HFFc6 (cell line): Measurements from ENCODE around the gene NAV2. TPM values are rescaled to one million over a fixed set of nuclear protein-coding genes. Genes with fewer than 3 reads are reported as not detected.

ENCODE experiments used
- DNase-seq: peaks from one replicate; pipeline ENCODE4 v3.0.0-alpha.2; 2018
- H3K27ac Mint-ChIP-seq: 2 replicates; pipeline ENCODE4 v1.8.0; 2020; ENCODE audit warnings: mild to moderate bottlenecking, mixed read lengths
- H3K27me3 Mint-ChIP-seq: 2 replicates; pipeline ENCODE4 v1.8.0; 2021; ENCODE audit warnings: mild to moderate bottlenecking, moderate library complexity, mixed read lengths; ENCODE audit not compliant: insufficient read depth
- H3K36me3 Mint-ChIP-seq: 2 replicates; pipeline ENCODE4 v1.8.0; 2021; ENCODE audit warnings: low read depth, mixed read lengths
- H3K4me1 Mint-ChIP-seq: 2 replicates; pipeline ENCODE4 v1.8.0; 2020; ENCODE audit warnings: low read depth, mixed read lengths
- H3K4me3 Mint-ChIP-seq: 2 replicates; pipeline ENCODE4 v1.8.0; 2020; ENCODE audit warnings: mild to moderate bottlenecking, moderate library complexity, mixed read lengths
- H3K9me3 Mint-ChIP-seq: 2 replicates; pipeline ENCODE4 v1.8.0; 2020; ENCODE audit warnings: mild to moderate bottlenecking, mixed read lengths
- CTCF ChIP-seq: fragments of 200-600 bp; sonication (generic); IDR thresholded peaks from 2 replicates; pipeline ENCODE4 v1.5.0; 2021; ENCODE audit warnings: antibody characterized with exemption, mild to moderate bottlenecking
- total RNA-seq, 6 experiments: library from RNA; stranded (reverse); fragmentation: NEBNext Ultra II Directional; extraction: Animal tissue kit (Norgen Biotek cat#: 25700); gene quantifications; 2 replicates in 1 of 6; 3 replicates in 5 of 6; pipeline ENCODE4 v1.2.3, GENCODE V29; 2021

The NAV2 gene
- total RNA-seq, 6 experiments from 2014 or later, result 12.4 to 34.9 (median 31.8) TPM

GRCh38 chr11:20013346-20014066 is 300.9 kb downstream of the NAV2 start:
- no peak overlapping the region for H3K4me3 Mint-ChIP-seq
- H3K9me3 Mint-ChIP-seq, result no peaks in the 10 kb centered on the region
- 0 out of 2 replicates have a peak, but pooled peaks cover 1% of the 10 kb centered on the region for H3K36me3 Mint-ChIP-seq
- no peak for DNase-seq
- no peaks in the 10 kb centered on the region; the same call in 1 of the 2 replicates for H3K27me3 Mint-ChIP-seq
- no peak for TF ChIP-seq CTCF
- peaks cover 8% of the 10 kb centered on the region for H3K4me1 Mint-ChIP-seq
- no peak overlapping the region for H3K27ac Mint-ChIP-seq

GRCh38 chr11:20014067-20014402 is 301.4 kb downstream of the NAV2 start:
- TF ChIP-seq CTCF, result no peak

GRCh38 chr11:20015101-20015500 is 302.5 kb downstream of the NAV2 start:
- no peaks in the 10 kb centered on the region for H3K9me3 Mint-ChIP-seq
- DNase-seq, result no peak
- no peak for TF ChIP-seq CTCF
- no peaks in the 10 kb centered on the region; the same call in none of the 2 replicates for H3K27me3 Mint-ChIP-seq
- no peak overlapping the region for H3K4me3 Mint-ChIP-seq
- 0 out of 2 replicates have a peak, but pooled peaks cover 4% of the 10 kb centered on the region for H3K36me3 Mint-ChIP-seq
- H3K27ac Mint-ChIP-seq, result no peak overlapping the region
- peaks cover 8% of the 10 kb centered on the region for H3K4me1 Mint-ChIP-seq

More at GRCh38 chr11:20014067-20014402, 301.4 kb downstream of the NAV2 start:
- peaks cover 8% of the 10 kb centered on the region for H3K4me1 Mint-ChIP-seq
- no peak overlapping the region for H3K27ac Mint-ChIP-seq
- H3K9me3 Mint-ChIP-seq, result no peaks in the 10 kb centered on the region
- no peaks in the 10 kb centered on the region; the same call in none of the 2 replicates for H3K27me3 Mint-ChIP-seq
- DNase-seq, result no peak
- H3K4me3 Mint-ChIP-seq, result no peak overlapping the region
- 0 out of 2 replicates have a peak, but pooled peaks cover 4% of the 10 kb centered on the region for H3K36me3 Mint-ChIP-seq

- no peak for DNase-seq
- Mint-ChIP-seq H3K36me3 (0 out of 2 replicates have a peak, but pooled peaks cover 4% of the 10 kb centered on the region), H3K9me3 (no peaks in the 10 kb centered on the region), H3K27ac (no peak overlapping the region), H3K27me3 (no peaks in the 10 kb centered on the region; the same call in none of the 2 replicates), H3K4me1 (peaks cover 8% of the 10 kb centered on the region), H3K4me3 (no peak overlapping the region)
- no peak for TF ChIP-seq CTCF
Observed at GRCh38 chr11:20015529-20016427, 303.1 kb downstream of the NAV2 start.

GRCh38 chr11:20016526-20016925 is 303.9 kb downstream of the NAV2 start:
- peaks cover 8% of the 10 kb centered on the region for H3K4me1 Mint-ChIP-seq
- H3K27ac Mint-ChIP-seq, result no peak overlapping the region
- no peak for DNase-seq
- 0 out of 2 replicates have a peak, but pooled peaks cover 4% of the 10 kb centered on the region for H3K36me3 Mint-ChIP-seq
- no peaks in the 10 kb centered on the region; the same call in none of the 2 replicates for H3K27me3 Mint-ChIP-seq
- H3K9me3 Mint-ChIP-seq, result no peaks in the 10 kb centered on the region
- no peak for TF ChIP-seq CTCF
- no peak overlapping the region for H3K4me3 Mint-ChIP-seq
